Head of caudate nucleus (tissue), 42 donors: Measurements from ENCODE around the gene USO1.
"Not testable (repeated sequence)": the region's sequence is repeated elsewhere in the genome, so short reads cannot be mapped to it uniquely, and the experiment has no call there.

Experiments used
- DNase-seq, 42 donors: peaks; one replicate each; pipeline versions ENCODE4 v3.0.0 to v3.0.0-alpha.2; 2020 to 2021; ENCODE audit warnings: mixed read lengths in 7 of 42
- intact Hi-C: fragments of 100-400 bp; cut with DNase I; formaldehyde crosslinking; loops from one replicate; pipeline ENCODE4 v1.15.0; 2022

Gene USO1

GRCh38 chr4:75736862-75737261 is 12.5 kb downstream of the USO1 start:
- intact Hi-C loops, result no loop called here
- no peak for DNase-seq

GRCh38 chr4:75737398-75737797 is 13.0 kb downstream of the USO1 start:
- DNase-seq, result peak in 3 of 42 donors; percentile 25 to 64 (median 49)
- intact Hi-C loops, result no loop called here

- intact Hi-C loops, result no loop called here
- DNase-seq, result no peak
These were observed 16.6 kb downstream of the USO1 start for GRCh38 chr4:75741027-75741426.

- intact Hi-C loops, result no loop called here
- DNase-seq, result no peak
These were observed 18.1 kb downstream of the USO1 start for GRCh38 chr4:75742451-75742850.

- intact Hi-C loops, result no loop called here
- DNase-seq, result no peak
These were observed 20.8 kb downstream of the USO1 start for GRCh38 chr4:75745161-75745560.

- DNase-seq, result no peak
- intact Hi-C loops, result no loop called here
These were observed 21.4 kb downstream of the USO1 start for GRCh38 chr4:75745721-75746199.

GRCh38 chr4:75752637-75753036 is 28.3 kb downstream of the USO1 start:
- intact Hi-C loops, result no loop called here
- DNase-seq, result no peak

GRCh38 chr4:75769036-75769435 is 44.7 kb downstream of the USO1 start:
- intact Hi-C loops, result no loop called here

GRCh38 chr4:75771607-75772006 is 47.2 kb downstream of the USO1 start:
- DNase-seq, result no peak
- intact Hi-C loops, result no loop called here

More at GRCh38 chr4:75769036-75769435, 44.7 kb downstream of the USO1 start:
- DNase-seq, result no peak

GRCh38 chr4:75777589-75777988 is 53.2 kb downstream of the USO1 start:
- DNase-seq, result no peak
- intact Hi-C loops, result no loop called here

GRCh38 chr4:75779105-75779757 is 54.9 kb downstream of the USO1 start:
- intact Hi-C loops, result no loop called here

GRCh38 chr4:75781305-75781704 is 56.9 kb downstream of the USO1 start:
- DNase-seq, result no peak
- intact Hi-C loops, result no loop called here

More at GRCh38 chr4:75779105-75779757, 54.9 kb downstream of the USO1 start:
- no peak for DNase-seq

- intact Hi-C loops, result no loop called here
- DNase-seq, result no peak
These were observed 62.1 kb downstream of the USO1 start for GRCh38 chr4:75786526-75786925.

GRCh38 chr4:75786938-75787337 is 62.6 kb downstream of the USO1 start:
- no peak for DNase-seq
- intact Hi-C loops, result no loop called here

GRCh38 chr4:75790024-75790423 is 65.6 kb downstream of the USO1 start:
- intact Hi-C loops, result no loop called here
- no peak for DNase-seq

- no peak for DNase-seq
- intact Hi-C loops, result no loop called here
These were observed 76.6 kb downstream of the USO1 start for GRCh38 chr4:75800972-75801371.

GRCh38 chr4:75806035-75806434 is 81.7 kb downstream of the USO1 start:
- intact Hi-C loops, DNase-seq: not testable (repeated sequence)

- DNase-seq, result no peak
- intact Hi-C loops, result no loop called here
These were observed 93.5 kb downstream of the USO1 start for GRCh38 chr4:75817901-75818300.

- intact Hi-C loops, result no loop called here
- DNase-seq, result no peak
These were observed 94.7 kb downstream of the USO1 start for GRCh38 chr4:75819121-75819520.

- DNase-seq, result no peak
- intact Hi-C loops, result no loop called here
These were observed 95.8 kb downstream of the USO1 start for GRCh38 chr4:75820197-75820596.

GRCh38 chr4:75820676-75821075 is 96.3 kb downstream of the USO1 start:
- DNase-seq, result no peak
- intact Hi-C loops, result no loop called here
